ENCODE results near the gene NOTCH4. TPM values are rescaled to one million over a fixed set of nuclear protein-coding genes. Genes with fewer than 3 reads are reported as not detected.

NOTCH4 gene
- total and polyA plus RNA-seq, 2 of the 4 experiments (the other 2 are of a cell fraction), result 0.96 to 1.3 TPM

DNA sequence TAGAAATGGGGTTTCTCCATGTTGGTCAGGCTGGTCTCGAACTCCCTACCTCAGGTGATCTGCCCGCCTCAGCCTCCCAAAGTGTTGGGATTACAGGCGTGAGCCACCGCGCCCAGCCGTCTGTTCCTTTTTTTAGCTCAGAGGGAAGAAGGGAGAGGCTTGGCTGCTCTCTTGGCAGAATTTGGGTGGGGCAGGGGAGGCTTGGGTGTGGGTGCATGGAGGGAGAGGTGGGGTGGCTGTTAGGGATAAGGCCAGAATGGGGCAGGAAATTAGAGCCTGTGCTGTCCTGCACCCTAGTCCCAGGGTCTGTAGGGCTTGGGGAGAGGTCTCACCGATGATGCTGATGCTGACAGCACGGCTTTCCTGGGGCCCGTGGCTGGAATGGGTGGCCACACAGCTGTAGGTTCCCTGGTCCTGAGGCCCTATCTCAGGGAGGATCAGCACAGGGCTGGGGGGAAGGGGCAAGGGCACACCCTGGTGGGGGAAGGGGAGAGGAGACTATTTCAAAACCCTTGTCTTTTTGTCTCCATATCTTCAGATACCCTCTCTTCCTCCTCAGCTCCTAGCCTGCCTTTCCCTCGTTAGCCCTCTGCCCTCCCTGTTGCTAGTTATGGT lies 41.8 kb downstream of the NOTCH4 start:
- H3K9me1 ChIP-seq (ENCODE audit: insufficient read depth, low read length), result peaks cover 15% of the 10 kb centered on the region
- H2AFZ ChIP-seq (replicated peaks; ENCODE audit: low read length, poor library complexity), result no peak overlapping the region
- H2BK120ac ChIP-seq (ENCODE audit: low read depth, low read length), result no peak overlapping the region
- H3K23ac ChIP-seq (ENCODE audit: low read depth, low read length), result no peak overlapping the region
- H3K79me1 ChIP-seq (ENCODE audit: low read depth in 1 of 2, low read length in 2 of 2), result peaks cover 11 to 35% of the 10 kb centered on the region in 2 experiments
- H3K4me2 ChIP-seq (ENCODE audit: low read depth, low read length), result no peak overlapping the region
- H3K36me3 ChIP-seq (ENCODE audit: control insufficient read depth, insufficient read depth, low read length), result peaks cover 28% of the 10 kb centered on the region
- DNase-seq (no peak), ATAC-seq (ENCODE audit: low read depth) (no peak)
- H3K9ac ChIP-seq (ENCODE audit: low read depth, low read length), result no peak overlapping the region
- CTCF ChIA-PET, result no interaction called here
- H2BK5ac ChIP-seq (ENCODE audit: low read depth, low read length, poor library complexity, severe bottlenecking), result no peak overlapping the region
- H4K91ac ChIP-seq (ENCODE audit: insufficient read depth, low read depth, low read length), result no peak overlapping the region
- H3K4me1 ChIP-seq (ENCODE audit: control insufficient read depth, insufficient read depth, low read length), result no peaks in the 10 kb centered on the region
- no peak overlapping the region for H3K4me3 ChIP-seq (ENCODE audit: insufficient read depth, low read depth, low read length)
- H4K20me1 ChIP-seq (ENCODE audit: insufficient read depth, low read length), result peaks cover 3% of the 10 kb centered on the region; the same call in 1 of the 2 replicates
- no peak overlapping the region for H3K4ac ChIP-seq (ENCODE audit: low read depth, low read length)
- H4K8ac ChIP-seq (ENCODE audit: low read depth in 2 of 2, low read length in 2 of 2), result no peak overlapping the region
- intact Hi-C loops (cut with micrococcal nuclease) (no loop called here), in situ Hi-C loops (cut with MboI; ENCODE audit: low sequenced_read_pairs) (loop anchor here (25.0 kb wide), 1 partner anchor 780 kb away; the partner anchor contains the start of genes BRD2 and HLA-DMA), dilution Hi-C loops (cut with HindIII; ENCODE audit: low sequenced_read_pairs, unreplicated experiment) (no loop called here)
- TF ChIP-seq, protein P1, sequence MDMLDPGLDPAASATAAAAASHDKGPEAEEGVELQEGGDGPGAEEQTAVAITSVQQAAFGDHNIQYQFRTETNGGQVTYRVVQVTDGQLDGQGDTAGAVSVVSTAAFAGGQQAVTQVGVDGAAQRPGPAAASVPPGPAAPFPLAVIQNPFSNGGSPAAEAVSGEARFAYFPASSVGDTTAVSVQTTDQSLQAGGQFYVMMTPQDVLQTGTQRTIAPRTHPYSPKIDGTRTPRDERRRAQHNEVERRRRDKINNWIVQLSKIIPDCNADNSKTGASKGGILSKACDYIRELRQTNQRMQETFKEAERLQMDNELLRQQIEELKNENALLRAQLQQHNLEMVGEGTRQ (IDR thresholded peaks at IDR 0.05; ENCODE audit: low read depth, low read length), result no peak
- TF ChIP-seq RAD21 (IDR thresholded peaks at IDR 0.05; ENCODE audit: low read length) (no peak), MXI1 (IDR thresholded peaks at IDR 0.05; ENCODE audit: borderline replicate concordance, low read depth, low read length) (no peak), RCOR1 (IDR thresholded peaks at IDR 0.05; ENCODE audit: insufficient replicate concordance, low read length) (no peak), POLR2A (IDR thresholded peaks at IDR 0.05; ENCODE audit: low read depth, low read length) (no peak), MAFK (IDR thresholded peaks at IDR 0.05; ENCODE audit: low read depth, low read length) (no peak), CHD1 (IDR thresholded peaks at IDR 0.05; ENCODE audit: low read depth, low read length) (no peak), CEBPB (IDR thresholded peaks at IDR 0.05; ENCODE audit: low read depth, low read length) (no peak), BHLHE40 (IDR thresholded peaks at IDR 0.05; ENCODE audit: low read depth, low read length) (no peak), MAZ (IDR thresholded peaks at IDR 0.05; ENCODE audit: borderline replicate concordance, low read depth, low read length) (no peak), NFE2L2 (IDR thresholded peaks at IDR 0.05; ENCODE audit: low read depth, low read length) (no peak), SMC3 (IDR thresholded peaks at IDR 0.05; ENCODE audit: low read depth, low read length) (no peak), FOS (IDR thresholded peaks at IDR 0.05; ENCODE audit: low read depth, low read length) (no peak), RFX5 (IDR thresholded peaks at IDR 0.05; ENCODE audit: low read depth, low read length) (no peak)
- TF ChIP-seq, protein P2, sequence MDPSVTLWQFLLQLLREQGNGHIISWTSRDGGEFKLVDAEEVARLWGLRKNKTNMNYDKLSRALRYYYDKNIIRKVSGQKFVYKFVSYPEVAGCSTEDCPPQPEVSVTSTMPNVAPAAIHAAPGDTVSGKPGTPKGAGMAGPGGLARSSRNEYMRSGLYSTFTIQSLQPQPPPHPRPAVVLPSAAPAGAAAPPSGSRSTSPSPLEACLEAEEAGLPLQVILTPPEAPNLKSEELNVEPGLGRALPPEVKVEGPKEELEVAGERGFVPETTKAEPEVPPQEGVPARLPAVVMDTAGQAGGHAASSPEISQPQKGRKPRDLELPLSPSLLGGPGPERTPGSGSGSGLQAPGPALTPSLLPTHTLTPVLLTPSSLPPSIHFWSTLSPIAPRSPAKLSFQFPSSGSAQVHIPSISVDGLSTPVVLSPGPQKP (IDR thresholded peaks at IDR 0.05; ENCODE audit: borderline replicate concordance, low read depth, low read length), result no peak
- TF ChIP-seq, protein P3, sequence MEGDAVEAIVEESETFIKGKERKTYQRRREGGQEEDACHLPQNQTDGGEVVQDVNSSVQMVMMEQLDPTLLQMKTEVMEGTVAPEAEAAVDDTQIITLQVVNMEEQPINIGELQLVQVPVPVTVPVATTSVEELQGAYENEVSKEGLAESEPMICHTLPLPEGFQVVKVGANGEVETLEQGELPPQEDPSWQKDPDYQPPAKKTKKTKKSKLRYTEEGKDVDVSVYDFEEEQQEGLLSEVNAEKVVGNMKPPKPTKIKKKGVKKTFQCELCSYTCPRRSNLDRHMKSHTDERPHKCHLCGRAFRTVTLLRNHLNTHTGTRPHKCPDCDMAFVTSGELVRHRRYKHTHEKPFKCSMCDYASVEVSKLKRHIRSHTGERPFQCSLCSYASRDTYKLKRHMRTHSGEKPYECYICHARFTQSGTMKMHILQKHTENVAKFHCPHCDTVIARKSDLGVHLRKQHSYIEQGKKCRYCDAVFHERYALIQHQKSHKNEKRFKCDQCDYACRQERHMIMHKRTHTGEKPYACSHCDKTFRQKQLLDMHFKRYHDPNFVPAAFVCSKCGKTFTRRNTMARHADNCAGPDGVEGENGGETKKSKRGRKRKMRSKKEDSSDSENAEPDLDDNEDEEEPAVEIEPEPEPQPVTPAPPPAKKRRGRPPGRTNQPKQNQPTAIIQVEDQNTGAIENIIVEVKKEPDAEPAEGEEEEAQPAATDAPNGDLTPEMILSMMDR (conservative IDR thresholded peaks at IDR 0.05; ENCODE audit: low read depth, low read length), result no peak
- no peaks in the 10 kb centered on the region for H3K27me3 ChIP-seq (ENCODE audit: control insufficient read depth, insufficient read depth, low read length)
- BruUV-seq (replicated peaks), result no TSS peak
- peak overlapping the region; percentile 14 for H2AK9ac ChIP-seq (replicated peaks; ENCODE audit: low read depth, low read length, poor library complexity)
- no peak overlapping the region for H4K5ac ChIP-seq (ENCODE audit: low read depth, low read length)
- H3K14ac ChIP-seq (replicated peaks; ENCODE audit: low read depth, low read length), result no peak overlapping the region
- no peak overlapping the region for H2AK5ac ChIP-seq (ENCODE audit: low read depth, low read length)
- no peak overlapping the region for H3K56ac ChIP-seq (ENCODE audit: extremely low read depth, insufficient read depth, low read length)
- POLR2A ChIA-PET (ENCODE audit: unreplicated experiment), result interaction anchor here (0.6 kb wide), 1 partner anchor 790 kb away, joined by 9 read pairs; no protein-coding TSS in a partner anchor
- no peaks in the 10 kb centered on the region for H3K9me3 ChIP-seq (ENCODE audit: control insufficient read depth, insufficient read depth, low read length)
- no peak overlapping the region for H2BK20ac ChIP-seq (ENCODE audit: low read depth, low read length)
- H3K27ac ChIP-seq (ENCODE audit: insufficient read depth, low read length), result no peak overlapping the region
- WGBS, 2 experiments (ENCODE audit: extremely low coverage in 2 of 2, insufficient read length in 1 of 2), result no CpG with 5 or more reads among the region's 10 CpGs
- H2BK15ac ChIP-seq (ENCODE audit: low read depth, low read length), result no peak overlapping the region
- H3K18ac ChIP-seq (ENCODE audit: low read depth, low read length), result no peak overlapping the region
